ENCODE results near the gene ELOVL6. TPM values are rescaled to one million over a fixed set of nuclear protein-coding genes. Genes with fewer than 3 reads are reported as not detected.

Gene ELOVL6
- total and polyA plus RNA-seq, 2 of the 4 experiments (the other 2 are of a cell fraction), result 17.9 to 19.0 TPM

DNA sequence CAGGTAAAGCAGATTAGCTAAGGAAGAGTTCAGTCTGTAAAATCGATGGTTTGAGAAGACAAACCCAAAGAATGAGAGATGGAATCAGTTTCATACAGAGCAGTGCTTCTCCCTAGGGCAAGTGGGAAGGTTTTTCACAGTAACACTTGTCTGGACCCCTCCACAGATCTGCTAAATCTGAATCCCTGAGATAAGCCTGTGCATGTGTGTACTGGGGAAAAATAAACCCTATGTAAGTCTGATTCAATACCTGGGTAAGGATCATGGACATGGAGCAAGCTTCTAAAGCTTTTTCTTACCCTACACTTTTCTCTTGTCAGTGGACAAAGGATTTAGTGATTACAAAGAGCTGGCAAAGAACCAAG lies 13.6 kb downstream of the ELOVL6 start:
- no peaks in the 10 kb centered on the region for H3K9me1 ChIP-seq (ENCODE audit: insufficient read depth, low read length)
- H3K56ac ChIP-seq (ENCODE audit: extremely low read depth, insufficient read depth, low read length), result no peak overlapping the region
- no peak overlapping the region for H3K23ac ChIP-seq (ENCODE audit: low read depth, low read length)
- H2BK5ac ChIP-seq (ENCODE audit: low read depth, low read length, poor library complexity, severe bottlenecking), result no peak overlapping the region
- H4K91ac ChIP-seq (ENCODE audit: insufficient read depth, low read depth, low read length), result no peak overlapping the region
- no peaks in the 10 kb centered on the region for H3K27me3 ChIP-seq (ENCODE audit: control insufficient read depth, insufficient read depth, low read length)
- H3K27ac ChIP-seq (ENCODE audit: insufficient read depth, low read length), result no peak overlapping the region
- no TSS peak for BruUV-seq (replicated peaks)
- no peak for ATAC-seq (ENCODE audit: low read depth)
- H3K9ac ChIP-seq (ENCODE audit: low read depth, low read length), result no peak overlapping the region
- H4K8ac ChIP-seq (ENCODE audit: low read depth in 2 of 2, low read length in 2 of 2), result no peak overlapping the region
- no peak overlapping the region for H2BK120ac ChIP-seq (ENCODE audit: low read depth, low read length)
- TF ChIP-seq RAD21 (IDR thresholded peaks at IDR 0.05; ENCODE audit: low read length) (no peak), CHD1 (IDR thresholded peaks at IDR 0.05; ENCODE audit: low read depth, low read length) (no peak), RCOR1 (IDR thresholded peaks at IDR 0.05; ENCODE audit: insufficient replicate concordance, low read length) (no peak), POLR2A (IDR thresholded peaks at IDR 0.05; ENCODE audit: low read depth, low read length) (no peak), NFE2L2 (IDR thresholded peaks at IDR 0.05; ENCODE audit: low read depth, low read length) (no peak), MXI1 (IDR thresholded peaks at IDR 0.05; ENCODE audit: borderline replicate concordance, low read depth, low read length) (no peak), FOS (IDR thresholded peaks at IDR 0.05; ENCODE audit: low read depth, low read length) (no peak), SMC3 (IDR thresholded peaks at IDR 0.05; ENCODE audit: low read depth, low read length) (no peak)
- TF ChIP-seq, protein P1, sequence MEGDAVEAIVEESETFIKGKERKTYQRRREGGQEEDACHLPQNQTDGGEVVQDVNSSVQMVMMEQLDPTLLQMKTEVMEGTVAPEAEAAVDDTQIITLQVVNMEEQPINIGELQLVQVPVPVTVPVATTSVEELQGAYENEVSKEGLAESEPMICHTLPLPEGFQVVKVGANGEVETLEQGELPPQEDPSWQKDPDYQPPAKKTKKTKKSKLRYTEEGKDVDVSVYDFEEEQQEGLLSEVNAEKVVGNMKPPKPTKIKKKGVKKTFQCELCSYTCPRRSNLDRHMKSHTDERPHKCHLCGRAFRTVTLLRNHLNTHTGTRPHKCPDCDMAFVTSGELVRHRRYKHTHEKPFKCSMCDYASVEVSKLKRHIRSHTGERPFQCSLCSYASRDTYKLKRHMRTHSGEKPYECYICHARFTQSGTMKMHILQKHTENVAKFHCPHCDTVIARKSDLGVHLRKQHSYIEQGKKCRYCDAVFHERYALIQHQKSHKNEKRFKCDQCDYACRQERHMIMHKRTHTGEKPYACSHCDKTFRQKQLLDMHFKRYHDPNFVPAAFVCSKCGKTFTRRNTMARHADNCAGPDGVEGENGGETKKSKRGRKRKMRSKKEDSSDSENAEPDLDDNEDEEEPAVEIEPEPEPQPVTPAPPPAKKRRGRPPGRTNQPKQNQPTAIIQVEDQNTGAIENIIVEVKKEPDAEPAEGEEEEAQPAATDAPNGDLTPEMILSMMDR (conservative IDR thresholded peaks at IDR 0.05; ENCODE audit: low read depth, low read length), result no peak
- TF ChIP-seq, protein P2, sequence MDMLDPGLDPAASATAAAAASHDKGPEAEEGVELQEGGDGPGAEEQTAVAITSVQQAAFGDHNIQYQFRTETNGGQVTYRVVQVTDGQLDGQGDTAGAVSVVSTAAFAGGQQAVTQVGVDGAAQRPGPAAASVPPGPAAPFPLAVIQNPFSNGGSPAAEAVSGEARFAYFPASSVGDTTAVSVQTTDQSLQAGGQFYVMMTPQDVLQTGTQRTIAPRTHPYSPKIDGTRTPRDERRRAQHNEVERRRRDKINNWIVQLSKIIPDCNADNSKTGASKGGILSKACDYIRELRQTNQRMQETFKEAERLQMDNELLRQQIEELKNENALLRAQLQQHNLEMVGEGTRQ (IDR thresholded peaks at IDR 0.05; ENCODE audit: low read depth, low read length), result no peak
- TF ChIP-seq, protein P3, sequence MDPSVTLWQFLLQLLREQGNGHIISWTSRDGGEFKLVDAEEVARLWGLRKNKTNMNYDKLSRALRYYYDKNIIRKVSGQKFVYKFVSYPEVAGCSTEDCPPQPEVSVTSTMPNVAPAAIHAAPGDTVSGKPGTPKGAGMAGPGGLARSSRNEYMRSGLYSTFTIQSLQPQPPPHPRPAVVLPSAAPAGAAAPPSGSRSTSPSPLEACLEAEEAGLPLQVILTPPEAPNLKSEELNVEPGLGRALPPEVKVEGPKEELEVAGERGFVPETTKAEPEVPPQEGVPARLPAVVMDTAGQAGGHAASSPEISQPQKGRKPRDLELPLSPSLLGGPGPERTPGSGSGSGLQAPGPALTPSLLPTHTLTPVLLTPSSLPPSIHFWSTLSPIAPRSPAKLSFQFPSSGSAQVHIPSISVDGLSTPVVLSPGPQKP (IDR thresholded peaks at IDR 0.05; ENCODE audit: borderline replicate concordance, low read depth, low read length), result no peak
- H3K36me3 ChIP-seq (ENCODE audit: control insufficient read depth, insufficient read depth, low read length), result no peaks in the 10 kb centered on the region
- dilution Hi-C loops (cut with HindIII; ENCODE audit: low sequenced_read_pairs, unreplicated experiment), result no loop called here
- H2AK5ac ChIP-seq (ENCODE audit: low read depth, low read length), result no peak overlapping the region
- H3K4me1 ChIP-seq (ENCODE audit: control insufficient read depth, insufficient read depth, low read length), result 0 out of 2 replicates have a peak, but pooled peaks cover 2% of the 10 kb centered on the region
- peaks cover 8 to 12% of the 10 kb centered on the region in 2 experiments; a peak in 3 of 4 replicates for H3K79me1 ChIP-seq (ENCODE audit: low read depth in 1 of 2, low read length in 2 of 2)
- no peaks in the 10 kb centered on the region for H3K9me3 ChIP-seq (ENCODE audit: control insufficient read depth, insufficient read depth, low read length)
- DNase-seq, result no peak
- no peak overlapping the region for H2BK20ac ChIP-seq (ENCODE audit: low read depth, low read length)
- H3K4me3 ChIP-seq (ENCODE audit: insufficient read depth, low read depth, low read length), result no peak overlapping the region
- POLR2A ChIA-PET (ENCODE audit: unreplicated experiment), result no interaction called here
- no peak overlapping the region for H3K4me2 ChIP-seq (ENCODE audit: low read depth, low read length)
- H4K5ac ChIP-seq (ENCODE audit: low read depth, low read length), result no peak overlapping the region
- H3K4ac ChIP-seq (ENCODE audit: low read depth, low read length), result no peak overlapping the region
- H2AK9ac ChIP-seq (replicated peaks; ENCODE audit: low read depth, low read length, poor library complexity), result no peak overlapping the region
- CTCF ChIA-PET, result no interaction called here
- H3K18ac ChIP-seq (ENCODE audit: low read depth, low read length), result no peak overlapping the region
- no peak overlapping the region for H2AFZ ChIP-seq (replicated peaks; ENCODE audit: low read length, poor library complexity)
- no peak overlapping the region for H2BK15ac ChIP-seq (ENCODE audit: low read depth, low read length)
- in situ Hi-C loops (cut with MboI; ENCODE audit: low sequenced_read_pairs), result no loop called here
- WGBS, 2 experiments (ENCODE audit: extremely low coverage in 2 of 2, insufficient read length in 1 of 2), result no CpG with 5 or more reads among the region's 1 CpG
- no peaks in the 10 kb centered on the region for H4K20me1 ChIP-seq (ENCODE audit: insufficient read depth, low read length)
- H3K14ac ChIP-seq (replicated peaks; ENCODE audit: low read depth, low read length), result no peak overlapping the region
- intact Hi-C loops (cut with micrococcal nuclease), result no loop called here
